Mucosa of descending colon (tissue), 3 donors: ENCODE data around the gene EGFLAM. TPM values are rescaled to one million over a fixed set of nuclear protein-coding genes. Genes with fewer than 3 reads are reported as not detected.

Experiments used
- ATAC-seq: fragments of 200-7000 bp; cut with Tn5 transposase; one replicate; pipeline ENCODE4 v1.9.1; 2020; ENCODE audit warnings: mild to moderate bottlenecking, moderate library complexity
- DNase-seq, 3 donors: peaks; one replicate each; pipeline ENCODE4 v3.0.0-alpha.2; 2020
- H3K36me3 ChIP-seq: fragments of 200-600 bp; one replicate; pipeline ENCODE4 v1.8.0; 2021; ENCODE audit warnings: low read depth, mild to moderate bottlenecking
- H3K4me1 ChIP-seq: fragments of 200-600 bp; one replicate; pipeline ENCODE4 v1.8.0; 2021; ENCODE audit warnings: low read depth, mild to moderate bottlenecking
- H3K4me3 ChIP-seq: fragments of 200-600 bp; one replicate; pipeline ENCODE4 v1.8.0; 2021; ENCODE audit warnings: mild to moderate bottlenecking
- H3K9me3 ChIP-seq: fragments of 200-600 bp; one replicate; pipeline ENCODE4 v1.8.0; 2021; ENCODE audit warnings: mild to moderate bottlenecking
- CTCF ChIP-seq: fragments of 200-600 bp; IDR thresholded peaks from one replicate; pipeline ENCODE4 v1.8.0; 2022; ENCODE audit warnings: antibody characterized with exemption, mild to moderate bottlenecking
- intact Hi-C, 2 donors: fragments of 100-400 bp; cut with DNase I in 1 of 2; cut with micrococcal nuclease in 1 of 2; formaldehyde crosslinking; loops; one replicate each; pipeline versions ENCODE4 v1.11.0 to v1.11.1; 2022; cut with DNase I, micrococcal nuclease
- total RNA-seq, 3 donors: library from RNA; stranded (reverse); fragmentation: NEBNext Ultra II Directional in 2 of 3; extraction: Animal tissue kit (Norgen Biotek cat#: 25700) in 2 of 3; gene quantifications; one replicate each; pipeline versions ENCODE4 v1.2.1 to v1.2.4, GENCODE V29; 2021 to 2023
- donor health status: DM: no; HTN: no; CAD: no; lungs with moderate emphysema.
- donor health status: DM: no; HTN: no; CAD: no.
- donor health status: DM: no; HTN: yes; CAD: no.

Gene EGFLAM
- total RNA-seq, 3 donors from 2014 or later = 0.46 to 2.1 (median 0.84) TPM

GRCh38 chr5:38226091-38226490 lies 32.3 kb upstream of the EGFLAM start:
- no peak for TF ChIP-seq CTCF
- no peaks in the 10 kb centered on the region for H3K4me1 ChIP-seq
- no peaks in the 10 kb centered on the region for H3K36me3 ChIP-seq
- peaks cover 3% of the 10 kb centered on the region for H3K9me3 ChIP-seq
- intact Hi-C loops = no loop called here
- ATAC-seq = no peak
- no peak overlapping the region for H3K4me3 ChIP-seq
- DNase-seq = no peak

DNA sequence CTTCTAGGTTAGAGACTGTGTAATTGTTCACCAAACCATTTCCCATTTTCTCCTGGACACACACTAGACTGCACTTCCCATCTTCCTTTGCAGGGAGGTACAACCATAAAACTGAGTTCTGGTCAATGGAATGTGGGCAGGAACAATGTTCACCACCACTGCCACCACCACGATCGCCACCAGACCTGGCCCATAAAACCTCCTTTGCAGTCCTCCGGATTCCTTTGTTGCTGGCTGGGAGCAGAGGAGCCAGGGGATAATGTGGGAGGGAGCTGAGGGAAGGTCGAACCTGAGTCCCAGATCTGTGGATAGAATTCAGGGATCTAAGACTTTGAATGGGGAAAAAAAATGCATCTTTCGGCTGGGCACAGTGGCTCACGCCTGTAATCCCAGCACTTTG lies 29.4 kb upstream of the EGFLAM start:
- Histone ChIP-seq H3K4me3 (no peak overlapping the region), H3K36me3 (no peaks in the 10 kb centered on the region), H3K4me1 (no peaks in the 10 kb centered on the region), H3K9me3 (no peaks in the 10 kb centered on the region)
- no peak for DNase-seq
- ATAC-seq = no peak
- intact Hi-C loops = no loop called here
- TF ChIP-seq CTCF = no peak

DNA sequence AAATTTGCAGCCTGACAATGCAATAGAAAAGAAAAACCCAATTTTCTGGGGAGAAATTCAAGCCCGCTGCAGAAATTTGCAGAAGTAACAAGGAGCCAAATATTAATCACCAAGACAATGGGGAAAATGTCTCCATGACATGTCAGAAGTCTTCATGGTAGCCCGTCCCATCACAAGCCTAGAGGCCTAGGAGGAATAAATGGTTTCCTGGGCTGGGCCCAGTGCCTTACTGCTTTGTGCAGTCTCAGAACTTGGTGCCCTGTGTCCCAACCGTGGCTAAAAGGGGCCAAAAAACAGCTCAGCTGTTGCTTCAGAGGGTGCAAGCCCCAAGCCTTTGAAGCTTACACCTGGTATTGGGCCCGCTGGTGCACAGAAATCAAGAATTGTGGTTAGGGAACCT lies 23.6 kb upstream of the EGFLAM start:
- Histone ChIP-seq H3K36me3 (no peaks in the 10 kb centered on the region), H3K4me1 (no peaks in the 10 kb centered on the region), H3K4me3 (no peak overlapping the region), H3K9me3 (no peaks in the 10 kb centered on the region)
- TF ChIP-seq CTCF = no peak
- intact Hi-C loops = no loop called here
- ATAC-seq (no peak), DNase-seq (no peak)

GRCh38 chr5:38237681-38238080 lies 20.7 kb upstream of the EGFLAM start:
- Histone ChIP-seq H3K4me1 (no peaks in the 10 kb centered on the region), H3K9me3 (no peaks in the 10 kb centered on the region), H3K4me3 (no peak overlapping the region), H3K36me3 (no peaks in the 10 kb centered on the region)
- ATAC-seq = no peak
- intact Hi-C loops = no loop called here
- DNase-seq = no peak
- TF ChIP-seq CTCF = no peak

DNA sequence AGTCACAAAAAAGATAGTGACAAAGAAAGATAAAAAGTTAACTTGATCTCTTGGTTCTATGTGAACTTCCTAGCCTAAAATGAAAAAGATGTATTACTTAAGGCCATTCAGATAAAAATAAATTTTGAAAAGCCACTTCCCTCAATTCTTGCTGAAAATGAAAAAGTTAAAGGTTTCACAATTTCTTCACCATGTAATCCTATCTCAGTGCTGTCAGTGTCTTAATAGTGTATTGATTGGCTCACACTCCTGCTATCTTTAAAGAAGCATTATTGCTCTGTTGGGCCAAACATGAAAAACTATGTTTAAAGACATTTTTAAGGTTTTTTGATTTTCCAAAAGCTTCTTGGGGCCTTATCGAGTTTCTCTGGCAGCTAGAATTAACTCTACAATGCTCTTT lies 18.1 kb upstream of the EGFLAM start:
- DNase-seq (no peak), ATAC-seq (no peak)
- Histone ChIP-seq H3K4me1 (no peaks in the 10 kb centered on the region), H3K9me3 (no peaks in the 10 kb centered on the region), H3K36me3 (no peaks in the 10 kb centered on the region), H3K4me3 (no peak overlapping the region)
- intact Hi-C loops = no loop called here
- TF ChIP-seq CTCF = no peak

GRCh38 chr5:38241655-38242054 lies 16.7 kb upstream of the EGFLAM start:
- Histone ChIP-seq H3K36me3 (no peaks in the 10 kb centered on the region), H3K4me3 (no peak overlapping the region), H3K9me3 (no peaks in the 10 kb centered on the region), H3K4me1 (no peaks in the 10 kb centered on the region)
- ATAC-seq (no peak), DNase-seq (no peak)
- intact Hi-C loops = no loop called here
- no peak for TF ChIP-seq CTCF
